ENCODE data around the gene KRT75. TPM values are rescaled to one million over a fixed set of nuclear protein-coding genes. Genes with fewer than 3 reads are reported as not detected.
"Not testable (repeated sequence)": the region's sequence is repeated elsewhere in the genome, so short reads cannot be mapped to it uniquely, and the experiment has no call there.

Gene KRT75
- total RNA-seq, 1 donor from 2014 or later, result not detected

- no peak overlapping the region for H3K4me3 ChIP-seq
- no peaks in the 10 kb centered on the region for H3K4me1 ChIP-seq
- H3K27ac ChIP-seq, result no peak overlapping the region
- no peaks in the 10 kb centered on the region for H3K27me3 ChIP-seq
- H3K79me2 ChIP-seq (ENCODE audit: low read depth), result no peaks in the 10 kb centered on the region
- Mint-ChIP-seq H3K9me3 (peaks cover 6% of the 10 kb centered on the region), H3K36me3 (no peaks in the 10 kb centered on the region), H3K27me3 (ENCODE audit: insufficient read depth, low read depth) (peaks cover 4% of the 10 kb centered on the region), H3K4me1 (peaks cover 20% of the 10 kb centered on the region), H3K27ac (no peak overlapping the region), H3K4me3 (no peak overlapping the region)
- H4K20me1 ChIP-seq (ENCODE audit: low read depth), result no peaks in the 10 kb centered on the region
- no peak for DNase-seq (ENCODE audit: low spot score)
- no peaks in the 10 kb centered on the region for H3F3A ChIP-seq (ENCODE audit: low read depth)
- no peak overlapping the region for H2AFZ ChIP-seq (replicated peaks)
- no peaks in the 10 kb centered on the region for H3K36me3 ChIP-seq
- H3K9ac ChIP-seq, result no peak overlapping the region
- no peak overlapping the region for H3K4me2 ChIP-seq
- no peaks in the 10 kb centered on the region for H3K9me3 ChIP-seq (ENCODE audit: low read depth)
- TF ChIP-seq EZH2phosphoT487 (IDR thresholded peaks at IDR 0.05) (no peak), EZH2 (IDR thresholded peaks at IDR 0.05) (no peak), CTCF (IDR thresholded peaks at IDR 0.05) (peak; percentile 30)
These were observed 20.3 kb downstream of the KRT75 start for GRCh38 chr12:52413782-52414345.

- no peaks in the 10 kb centered on the region for H3K4me1 ChIP-seq
- no peak overlapping the region for H2AFZ ChIP-seq (replicated peaks)
- TF ChIP-seq CTCF (IDR thresholded peaks at IDR 0.05) (no peak), EZH2phosphoT487 (IDR thresholded peaks at IDR 0.05) (no peak), EZH2 (IDR thresholded peaks at IDR 0.05) (no peak)
- H3K36me3 Mint-ChIP-seq, result no peaks in the 10 kb centered on the region
- no peaks in the 10 kb centered on the region for H4K20me1 ChIP-seq (ENCODE audit: low read depth)
- H3K9me3 Mint-ChIP-seq, result peaks cover 6% of the 10 kb centered on the region
- no peak overlapping the region for H3K4me3 ChIP-seq
- no peaks in the 10 kb centered on the region for H3K36me3 ChIP-seq
- no peaks in the 10 kb centered on the region for H3K27me3 ChIP-seq
- no peak overlapping the region for H3K9ac ChIP-seq
- H3K4me1 Mint-ChIP-seq, result peaks cover 20% of the 10 kb centered on the region
- no peak overlapping the region for H3K27ac ChIP-seq
- no peak overlapping the region for H3K27ac Mint-ChIP-seq
- no peaks in the 10 kb centered on the region for H3K9me3 ChIP-seq (ENCODE audit: low read depth)
- no peak for DNase-seq (ENCODE audit: low spot score)
- H3K4me3 Mint-ChIP-seq, result no peak overlapping the region
- no peaks in the 10 kb centered on the region for H3K79me2 ChIP-seq (ENCODE audit: low read depth)
- no peak overlapping the region for H3K4me2 ChIP-seq
- H3F3A ChIP-seq (ENCODE audit: low read depth), result no peaks in the 10 kb centered on the region
- H3K27me3 Mint-ChIP-seq (ENCODE audit: insufficient read depth, low read depth), result peaks cover 8% of the 10 kb centered on the region
These were observed 21.0 kb downstream of the KRT75 start for GRCh38 chr12:52413202-52413601.

- Mint-ChIP-seq H3K36me3 (no peaks in the 10 kb centered on the region), H3K9me3 (peaks cover 6% of the 10 kb centered on the region), H3K27ac (no peak overlapping the region), H3K4me3 (no peak overlapping the region), H3K27me3 (ENCODE audit: insufficient read depth, low read depth) (peaks cover 8% of the 10 kb centered on the region), H3K4me1 (peaks cover 20% of the 10 kb centered on the region)
- Histone ChIP-seq H3K4me2 (no peak overlapping the region), H4K20me1 (ENCODE audit: low read depth) (no peaks in the 10 kb centered on the region), H3K9me3 (ENCODE audit: low read depth) (no peaks in the 10 kb centered on the region), H3K4me1 (no peaks in the 10 kb centered on the region), H3K27me3 (no peaks in the 10 kb centered on the region), H2AFZ (replicated peaks) (no peak overlapping the region), H3K9ac (no peak overlapping the region), H3K36me3 (no peaks in the 10 kb centered on the region), H3K27ac (no peak overlapping the region), H3K79me2 (ENCODE audit: low read depth) (no peaks in the 10 kb centered on the region), H3F3A (ENCODE audit: low read depth) (no peaks in the 10 kb centered on the region), H3K4me3 (no peak overlapping the region)
- no peak for DNase-seq (ENCODE audit: low spot score)
- TF ChIP-seq EZH2 (IDR thresholded peaks at IDR 0.05) (no peak), CTCF (IDR thresholded peaks at IDR 0.05) (no peak), EZH2phosphoT487 (IDR thresholded peaks at IDR 0.05) (no peak)
These were observed 22.4 kb downstream of the KRT75 start for GRCh38 chr12:52411815-52412214.

- not testable (repeated sequence) for H3K4me3 ChIP-seq; H3K36me3 Mint-ChIP-seq; H3K27me3 ChIP-seq; H4K20me1 ChIP-seq (ENCODE audit: low read depth); H3K4me2 ChIP-seq; H3K36me3 ChIP-seq; H3K4me3 Mint-ChIP-seq; H3F3A ChIP-seq (ENCODE audit: low read depth); H3K9me3 Mint-ChIP-seq; DNase-seq (ENCODE audit: low spot score); H3K4me1 ChIP-seq; H3K27ac ChIP-seq; H2AFZ ChIP-seq (replicated peaks); H3K79me2 ChIP-seq (ENCODE audit: low read depth); H3K9ac ChIP-seq; H3K27me3 Mint-ChIP-seq (ENCODE audit: insufficient read depth, low read depth); H3K9me3 ChIP-seq (ENCODE audit: low read depth); H3K27ac Mint-ChIP-seq
- peaks cover 17% of the 10 kb centered on the region for H3K4me1 Mint-ChIP-seq
These were observed 23.5 kb downstream of the KRT75 start for GRCh38 chr12:52410589-52411248.

Data from neural progenitor cell (in vitro differentiated cells).